HG02943 (cell line): ENCODE data around the gene PGBD5.
"Not testable (repeated sequence)": the region's sequence is repeated elsewhere in the genome, so short reads cannot be mapped to it uniquely, and the experiment has no call there.

Experiments
- ATAC-seq: cut with Tn5 transposase; IDR thresholded peaks from one replicate; pipeline ENCODE4 v1.9.1; 2021; ENCODE audit warnings: mild to moderate bottlenecking, low read depth, moderate library complexity; ENCODE audit not compliant: unreplicated experiment

PGBD5 gene

DNA sequence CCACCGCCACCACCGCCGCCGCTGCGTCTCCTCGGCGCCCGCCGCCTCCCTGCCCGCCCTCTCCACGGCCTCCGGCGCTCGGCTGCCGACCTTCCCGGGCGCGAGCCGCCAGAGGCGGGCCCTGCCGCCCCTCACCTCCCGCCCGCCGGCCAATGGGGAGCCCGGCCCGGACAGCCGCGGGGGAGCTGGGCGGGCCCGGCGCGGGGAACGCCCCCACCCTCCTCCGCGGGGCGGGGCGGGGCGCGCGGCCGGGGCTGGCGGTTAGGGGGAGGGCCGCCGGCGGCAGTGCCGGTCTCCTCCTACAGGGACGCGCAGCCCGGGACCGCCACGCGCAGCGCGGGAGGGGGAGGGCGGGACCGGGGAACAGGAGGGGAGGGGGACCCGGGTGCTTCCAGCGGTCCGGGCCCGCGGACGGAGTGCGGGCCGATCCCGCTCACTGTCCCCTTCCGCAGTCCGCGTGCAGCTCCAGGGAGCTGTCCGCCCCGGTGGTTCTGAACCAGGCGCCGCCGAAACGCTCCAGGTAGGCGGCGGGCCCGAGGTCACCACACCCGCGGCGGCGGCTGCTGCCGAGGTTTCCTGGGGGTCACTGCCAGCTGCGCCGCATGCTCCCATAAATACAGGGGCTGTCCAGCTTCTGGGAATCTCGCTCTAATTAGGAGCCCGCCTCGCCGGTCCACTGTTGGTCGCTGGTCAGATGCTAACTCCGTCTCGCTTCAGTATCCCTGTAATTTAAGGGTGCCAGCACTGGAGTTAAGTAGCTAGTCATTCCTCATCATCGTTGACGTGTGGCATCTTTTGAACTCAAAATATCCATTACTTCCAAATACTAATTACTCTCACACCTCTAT lies at the start of gene PGBD5:
Gene PGBD5 (minus strand): TSS at position 87 of the 848 bp plus-strand sequence. CDS start 404 bp downstream, outside the sequence.
- ATAC-seq, result peak; percentile 61

DNA sequence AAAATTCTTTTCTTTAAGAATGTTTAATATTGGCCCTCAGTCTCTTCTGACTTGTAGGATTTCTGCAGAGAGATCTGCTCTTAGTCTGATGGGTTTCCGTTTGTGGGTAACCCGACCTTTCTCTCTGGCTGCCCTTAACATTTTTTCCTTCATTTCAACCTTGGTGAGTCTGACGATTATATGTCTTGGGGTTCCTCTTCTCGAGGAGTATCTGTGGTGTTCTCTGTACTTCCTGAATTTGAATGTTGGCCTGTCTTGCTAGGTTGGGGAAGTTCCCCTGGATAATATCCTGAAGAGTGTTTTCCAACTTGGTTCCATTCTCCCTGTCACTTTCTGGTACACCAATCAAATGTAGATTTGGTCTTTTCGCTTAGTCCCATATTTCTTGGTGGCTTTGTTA lies 48.8 kb upstream of the PGBD5 start:
- ATAC-seq, result not testable (repeated sequence)

DNA sequence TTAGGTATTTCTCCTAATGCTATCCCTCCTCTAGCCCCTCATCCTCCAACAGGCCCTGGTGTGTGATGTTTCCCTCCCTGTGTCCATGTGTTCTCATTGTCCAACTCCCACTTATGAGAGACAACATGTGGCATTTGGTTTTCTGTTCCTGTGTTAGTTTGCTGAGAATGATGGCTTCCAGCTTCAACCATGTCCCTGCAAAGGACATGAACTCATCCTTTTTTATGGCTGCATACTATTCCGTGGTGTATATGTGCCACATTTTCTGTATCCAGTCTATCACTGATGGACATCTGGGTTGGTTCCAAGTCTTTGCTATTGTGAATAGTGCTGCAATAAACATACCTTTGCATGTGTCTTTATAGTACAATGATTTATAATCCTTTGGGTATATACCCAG lies 44.6 kb upstream of the PGBD5 start:
- not testable (repeated sequence) for ATAC-seq

DNA sequence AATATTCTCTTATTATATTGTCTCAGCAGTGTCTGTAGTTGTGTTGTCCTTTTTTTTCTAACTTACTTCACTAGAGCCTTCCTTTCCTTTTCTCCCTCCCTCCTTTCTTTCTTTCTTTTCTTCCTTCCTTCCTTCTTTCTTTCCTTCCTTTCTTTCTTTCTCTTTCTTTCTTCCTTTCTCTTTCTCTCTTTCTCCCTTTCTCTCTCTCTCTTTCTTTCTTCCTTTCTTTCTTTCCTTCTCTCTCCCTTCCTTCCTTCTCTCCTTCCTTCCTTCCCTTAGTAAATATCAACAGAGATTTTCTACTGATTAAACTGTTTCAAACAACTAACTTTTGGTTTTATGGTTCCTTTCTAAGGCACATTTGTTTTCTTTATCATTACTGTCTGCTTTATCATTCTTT lies 43.1 kb upstream of the PGBD5 start:
- no peak for ATAC-seq

DNA sequence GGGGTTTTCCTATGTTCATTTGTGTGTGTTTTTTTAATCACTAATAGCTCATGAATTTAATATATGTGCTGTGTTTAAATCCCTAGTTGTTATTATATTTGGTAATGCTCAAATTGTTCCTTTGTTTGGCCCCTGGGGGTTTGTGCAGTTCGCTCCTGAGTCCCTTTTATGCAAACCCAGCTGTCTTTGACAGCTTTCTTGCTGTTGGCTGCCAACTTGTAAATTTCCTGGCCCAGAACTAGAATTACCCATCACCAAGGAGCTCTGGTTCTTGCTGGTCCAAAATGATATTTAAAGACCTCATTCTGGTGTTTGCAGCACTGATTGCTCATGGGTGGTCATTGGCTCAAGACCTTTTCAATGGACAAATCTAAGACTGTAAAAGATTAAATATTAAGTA lies 39.6 kb upstream of the PGBD5 start:
- no peak for ATAC-seq

- no peak for ATAC-seq
Measured at GRCh38 chr1:230464671-230465070, 38.5 kb upstream of the PGBD5 start.

GRCh38 chr1:230463760-230464159 lies 37.6 kb upstream of the PGBD5 start:
- ATAC-seq, result no peak

DNA sequence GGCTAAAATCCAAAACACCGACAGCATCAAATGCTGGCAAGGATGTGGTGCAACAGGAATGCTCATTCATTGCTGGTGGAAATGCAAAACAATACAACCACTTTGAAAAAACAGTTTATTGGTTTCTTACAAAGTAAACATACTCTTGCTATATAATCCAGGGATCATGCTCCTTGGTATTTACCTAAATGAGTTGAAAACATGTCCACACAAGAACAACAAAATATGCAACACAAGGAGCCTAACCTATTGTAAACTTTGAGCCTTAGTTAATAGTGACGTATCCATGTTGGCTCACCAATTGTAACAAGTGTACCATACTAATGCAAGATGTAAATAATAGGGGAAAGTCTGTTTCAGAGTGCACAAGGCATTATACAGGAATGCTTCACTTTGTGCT lies 37.2 kb upstream of the PGBD5 start:
- ATAC-seq, result no peak

GRCh38 chr1:230459465-230459864 lies 33.3 kb upstream of the PGBD5 start:
- no peak for ATAC-seq

DNA sequence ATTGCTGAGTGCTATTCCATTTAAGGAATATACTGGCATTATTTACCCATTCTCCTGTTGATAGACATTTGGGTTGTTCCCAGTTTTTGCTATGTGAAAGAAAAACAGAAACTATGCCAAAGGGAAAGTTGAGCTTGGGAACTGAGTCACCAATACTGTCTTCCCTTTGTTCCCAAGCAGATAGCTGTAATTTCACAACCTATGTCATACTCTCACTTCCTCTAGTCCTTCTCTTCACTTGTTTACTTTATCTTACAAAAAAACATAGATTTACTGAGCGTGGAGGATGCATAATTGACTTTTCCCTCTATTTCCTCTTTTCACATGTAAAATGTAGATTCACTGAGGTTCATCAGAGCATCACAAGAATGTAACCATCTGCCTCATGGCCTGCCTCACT lies 32.4 kb upstream of the PGBD5 start:
- ATAC-seq, result no peak

DNA sequence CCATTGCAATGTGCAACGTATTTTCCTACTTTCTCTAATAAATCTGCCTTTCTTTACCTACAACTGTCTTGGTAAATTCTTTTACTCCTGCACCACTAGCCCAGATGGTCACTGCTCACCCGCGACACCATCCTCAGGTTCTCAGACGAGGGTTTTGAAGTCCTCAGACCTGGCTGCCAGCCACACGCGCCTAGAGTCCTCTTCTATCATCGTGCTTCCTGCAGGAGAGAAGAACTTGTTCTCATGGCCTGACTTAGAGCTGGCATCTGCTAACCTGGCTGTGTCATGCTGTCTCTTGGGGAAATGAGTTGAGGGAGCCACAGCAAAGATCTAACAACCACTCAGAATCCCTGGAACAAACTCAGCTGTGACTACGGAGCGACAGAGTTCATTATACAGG lies 30.3 kb upstream of the PGBD5 start:
- no peak for ATAC-seq

DNA sequence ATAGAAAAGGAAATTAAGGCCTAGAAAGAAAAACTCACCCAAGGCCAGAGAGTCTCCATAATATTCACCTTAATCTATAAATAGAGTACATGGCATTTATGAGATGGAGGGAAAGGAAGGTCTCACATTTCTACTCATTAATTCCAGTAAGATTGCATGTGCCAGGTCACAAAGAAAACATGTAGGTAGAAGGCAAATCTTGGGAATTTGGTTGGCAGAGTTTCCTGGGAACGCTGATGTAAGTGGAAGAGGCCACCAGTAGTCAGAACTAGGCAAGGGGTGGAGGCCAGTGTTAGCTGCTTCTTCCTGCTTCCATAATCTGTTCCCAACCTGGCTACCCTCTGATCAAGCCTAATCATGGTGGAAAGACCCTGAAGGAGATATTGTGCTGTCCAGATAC lies 29.2 kb upstream of the PGBD5 start:
- no peak for ATAC-seq

DNA sequence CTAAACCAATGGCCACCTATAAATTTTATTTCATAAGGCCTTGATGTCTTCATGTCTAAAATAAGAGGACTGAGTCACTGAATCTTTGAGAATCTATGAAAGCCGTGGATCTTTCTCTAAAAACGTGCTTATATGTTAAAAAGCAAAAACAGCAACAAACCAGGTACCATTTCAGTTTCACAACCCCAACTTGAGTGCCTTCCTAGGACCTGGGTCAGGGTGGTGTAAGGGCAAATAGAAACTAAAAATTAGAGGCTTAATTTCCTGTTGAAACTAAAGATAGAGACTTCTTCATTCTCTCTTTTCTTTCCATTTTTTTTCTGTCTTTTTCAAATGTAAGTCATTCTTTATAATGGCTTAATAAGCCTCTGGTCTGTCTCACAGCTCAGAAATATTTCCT lies 27.2 kb upstream of the PGBD5 start:
- no peak for ATAC-seq

- no peak for ATAC-seq
Measured at GRCh38 chr1:230441183-230442029, 15.3 kb upstream of the PGBD5 start.

- ATAC-seq, result no peak
Measured at GRCh38 chr1:230435108-230435507, 9.0 kb upstream of the PGBD5 start.

DNA sequence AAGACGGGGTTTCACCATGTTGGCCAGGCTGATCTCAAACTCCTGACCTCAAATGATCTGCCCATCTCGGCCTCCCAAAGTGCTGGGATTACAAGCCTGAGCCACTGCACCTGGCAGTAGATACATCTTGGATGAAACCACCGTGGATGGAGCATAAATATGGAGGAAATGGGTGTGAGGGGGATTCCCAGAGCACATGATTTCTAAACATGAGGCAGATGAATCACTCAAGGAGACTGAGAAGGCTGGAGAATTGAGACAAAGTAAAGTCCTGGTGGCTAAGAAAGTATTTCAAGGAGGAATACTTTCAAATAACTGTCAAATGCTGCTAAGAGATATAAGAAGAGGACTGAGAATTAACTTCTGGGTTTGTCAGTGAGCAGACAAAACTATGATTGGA lies 5.4 kb upstream of the PGBD5 start:
- no peak for ATAC-seq

GRCh38 chr1:230430499-230430898 lies 4.4 kb upstream of the PGBD5 start:
- ATAC-seq, result no peak

GRCh38 chr1:230429067-230429735 lies 3.1 kb upstream of the PGBD5 start:
- ATAC-seq, result no peak

- ATAC-seq, result no peak
Measured at GRCh38 chr1:230427981-230428380, 1.8 kb upstream of the PGBD5 start.

- ATAC-seq, result no peak
Measured at GRCh38 chr1:230427094-230427876, 1.2 kb upstream of the PGBD5 start.
